HG03095 (cell line): ENCODE data around the gene CYFIP1.

ENCODE experiments used
- ATAC-seq: cut with Tn5 transposase; IDR thresholded peaks from one replicate; pipeline ENCODE4 v1.9.1; 2021; ENCODE audit warnings: moderate library complexity; ENCODE audit not compliant: unreplicated experiment

CYFIP1 gene

GRCh38 chr15:22918596-22919140 is 61.5 kb downstream of the CYFIP1 start:
- no peak for ATAC-seq

GRCh38 chr15:22918056-22918455 is 62.1 kb downstream of the CYFIP1 start:
- ATAC-seq: no peak

GRCh38 chr15:22917556-22917955 is 62.6 kb downstream of the CYFIP1 start:
- ATAC-seq: no peak

GRCh38 chr15:22916606-22917350 is 63.4 kb downstream of the CYFIP1 start:
- ATAC-seq: no peak

- no peak for ATAC-seq
Observed at GRCh38 chr15:22915866-22916515, 64.2 kb downstream of the CYFIP1 start.

- ATAC-seq: no peak
Observed at GRCh38 chr15:22913646-22914380, 66.4 kb downstream of the CYFIP1 start.

- no peak for ATAC-seq
Observed at GRCh38 chr15:22912256-22912655, 67.9 kb downstream of the CYFIP1 start.

- no peak for ATAC-seq
Observed at GRCh38 chr15:22911306-22911705, 68.9 kb downstream of the CYFIP1 start.

GRCh38 chr15:22908830-22909229 is 71.3 kb downstream of the CYFIP1 start:
- ATAC-seq: no peak

- ATAC-seq: no peak
Observed at GRCh38 chr15:22907161-22907950, 72.8 kb downstream of the CYFIP1 start.

- ATAC-seq: no peak
Observed at GRCh38 chr15:22904736-22905135, 75.4 kb downstream of the CYFIP1 start.

- no peak for ATAC-seq
Observed at GRCh38 chr15:22903961-22904534, 76.1 kb downstream of the CYFIP1 start.

- ATAC-seq: no peak
Observed at GRCh38 chr15:22903427-22903826, 76.7 kb downstream of the CYFIP1 start.

- ATAC-seq: no peak
Observed at GRCh38 chr15:22902981-22903380, 77.2 kb downstream of the CYFIP1 start.

- no peak for ATAC-seq
Observed at GRCh38 chr15:22902578-22902977, 77.6 kb downstream of the CYFIP1 start.

- no peak for ATAC-seq
Observed at GRCh38 chr15:22902046-22902445, 78.1 kb downstream of the CYFIP1 start.

GRCh38 chr15:22895465-22896190 is 84.5 kb downstream of the CYFIP1 start:
- ATAC-seq: peak; percentile 89

GRCh38 chr15:22893881-22894280 is 86.3 kb downstream of the CYFIP1 start:
- ATAC-seq: no peak

GRCh38 chr15:22893081-22893480 is 87.1 kb downstream of the CYFIP1 start:
- no peak for ATAC-seq

GRCh38 chr15:22892333-22892732 is 87.8 kb downstream of the CYFIP1 start:
- ATAC-seq: no peak
